ENCODE results near the gene GINM1. TPM values are rescaled to one million over a fixed set of nuclear protein-coding genes. Genes with fewer than 3 reads are reported as not detected.
A peak's percentile ranks its signal among the peaks of the same experiment; 100 is the strongest.

The GINM1 gene
- total and polyA plus RNA-seq, 9 of the 15 experiments (the other 6 are each of a cell fraction or from before 2014, with no cell fraction given) = 5.0 to 19.3 (median 14.2) TPM

GRCh38 chr6:149566410-149567193 lies 427 bp downstream of the GINM1 start (continued):
- TF ChIP-seq EP300 (IDR thresholded peaks at IDR 0.05; ENCODE audit: low read length) = no peak
- TF ChIP-seq ZNF695 (CRISPR knock-in tag; IDR thresholded peaks at IDR 0.05) = 0 out of 2 replicates have a peak, but pooled peaks have one; percentile 52
- no peak for TF ChIP-seq RBM15 (IDR thresholded peaks at IDR 0.05; ENCODE audit: insufficient read depth, low read length)
- no peak for TF ChIP-seq HIVEP1 (CRISPR knock-in tag; IDR thresholded peaks at IDR 0.05)
- TF ChIP-seq MEIS2 (IDR thresholded peaks at IDR 0.05; ENCODE audit: partially characterized antibody) = no peak
- 0 out of 2 replicates have a peak, but pooled peaks have one; percentile 18 for TF ChIP-seq ATF1 (CRISPR knock-in tag; IDR thresholded peaks at IDR 0.05)
- TF ChIP-seq ATF1 (tag; IDR thresholded peaks at IDR 0.05) = peak; percentile 27
- TF ChIP-seq FOXM1 (IDR thresholded peaks at IDR 0.05; ENCODE audit: low read depth) = no peak
- TF ChIP-seq FOXM1 (CRISPR knock-in tag; IDR thresholded peaks at IDR 0.05; ENCODE audit: low read depth) = peak; percentile 77; the same call in 1 of the 2 replicates
- no peak for TF ChIP-seq MBD2 (IDR thresholded peaks at IDR 0.05; ENCODE audit: borderline replicate concordance, low read depth)
- no peak for TF ChIP-seq RUNX1 (IDR thresholded peaks at IDR 0.05; ENCODE audit: low read depth)
- peak; percentile 15; the same call in 1 of the 2 replicates for TF ChIP-seq REST (IDR thresholded peaks at IDR 0.05; ENCODE audit: borderline replicate concordance)
- no peak for TF ChIP-seq REST (CRISPR knock-in tag; IDR thresholded peaks at IDR 0.05; ENCODE audit: low read depth)
- no peak for TF ChIP-seq ETV6 (IDR thresholded peaks at IDR 0.05; ENCODE audit: borderline replicate concordance in 1 of 2, low read depth in 2 of 2, low read length in 1 of 2)
- TF ChIP-seq ETV6 (CRISPR knock-in tag; IDR thresholded peaks at IDR 0.05; ENCODE audit: borderline replicate concordance) = peak; percentile 79
- TF ChIP-seq SUPT5H (IDR thresholded peaks at IDR 0.05) = peak; percentile 80
- TF ChIP-seq PHF21A (IDR thresholded peaks at IDR 0.05; ENCODE audit: borderline replicate concordance, low read depth) = no peak
- no peak for TF ChIP-seq TARDBP (IDR thresholded peaks at IDR 0.05)
- TF ChIP-seq PREB (CRISPR knock-in tag; IDR thresholded peaks at IDR 0.05) = 0 out of 2 replicates have a peak, but pooled peaks have one; percentile 62
- TF ChIP-seq, protein P1, sequence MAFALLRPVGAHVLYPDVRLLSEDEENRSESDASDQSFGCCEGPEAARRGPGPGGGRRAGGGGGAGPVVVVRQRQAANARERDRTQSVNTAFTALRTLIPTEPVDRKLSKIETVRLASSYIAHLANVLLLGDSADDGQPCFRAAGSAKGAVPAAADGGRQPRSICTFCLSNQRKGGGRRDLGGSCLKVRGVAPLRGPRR (CRISPR knock-in tag; IDR thresholded peaks at IDR 0.05) = no peak
- TF ChIP-seq FOXP1 (CRISPR knock-in tag; IDR thresholded peaks at IDR 0.05) = peak; percentile 39; the same call in 1 of the 2 replicates

Measured in K562 (cell line).